HEK293T (cell line): ENCODE results near the gene MGRN1.

Source experiments
- ARNT ChIP-seq: fragments of 450-650 bp; IDR thresholded peaks from 2 replicates; pipeline ENCODE4 v1.6.1; 2017; ENCODE audit warnings: mild to moderate bottlenecking
- BHLHE40 ChIP-seq: fragments of 450-650 bp; IDR thresholded peaks from 2 replicates; pipeline ENCODE4 v1.6.1; 2016; ENCODE audit warnings: mild to moderate bottlenecking, moderate library complexity, borderline replicate concordance
- FOXK2 ChIP-seq: fragments of 450-650 bp; IDR thresholded peaks from 2 replicates; pipeline ENCODE4 v1.6.1; 2016; ENCODE audit warnings: mild to moderate bottlenecking
- FOXM1 ChIP-seq: fragments of 450-650 bp; IDR thresholded peaks from 2 replicates; pipeline ENCODE4 v1.6.1; 2017; ENCODE audit warnings: mild to moderate bottlenecking, borderline replicate concordance
- HDGF ChIP-seq: fragments of 450-650 bp; IDR thresholded peaks from 2 replicates; pipeline ENCODE4 v1.6.1; 2017; ENCODE audit warnings: antibody characterized with exemption, borderline replicate concordance
- LEF1 ChIP-seq: fragments of 450-650 bp; IDR thresholded peaks from 2 replicates; pipeline ENCODE4 v1.6.1; 2017; ENCODE audit warnings: mild to moderate bottlenecking, borderline replicate concordance
- NFRKB ChIP-seq: fragments of 450-650 bp; IDR thresholded peaks from 2 replicates; pipeline ENCODE4 v1.6.1; 2016; ENCODE audit warnings: mild to moderate bottlenecking, moderate library complexity
- PKNOX1 ChIP-seq: fragments of 450-650 bp; IDR thresholded peaks from 2 replicates; pipeline ENCODE4 v1.6.1; 2016
- SP1 ChIP-seq: fragments of 450-650 bp; IDR thresholded peaks from 2 replicates; pipeline ENCODE4 v1.6.1; 2017
- SUZ12 ChIP-seq: fragments of 450-650 bp; IDR thresholded peaks from 2 replicates; pipeline ENCODE4 v1.6.1; 2016; ENCODE audit warnings: mild to moderate bottlenecking
- TARDBP ChIP-seq: fragments of 450-650 bp; IDR thresholded peaks from 2 replicates; pipeline ENCODE4 v1.6.1; 2016
- ZNF384 ChIP-seq: fragments of 450-650 bp; IDR thresholded peaks from 2 replicates; pipeline ENCODE4 v1.6.1; 2016

- TF ChIP-seq TARDBP = no peak
- TF ChIP-seq ZNF384 = no peak
- TF ChIP-seq FOXM1 = no peak
- no peak for TF ChIP-seq ARNT
- TF ChIP-seq LEF1 = no peak
- no peak for TF ChIP-seq SP1
- TF ChIP-seq HDGF = no peak
- no peak for TF ChIP-seq NFRKB
- TF ChIP-seq BHLHE40 = no peak
- no peak for TF ChIP-seq FOXK2
- TF ChIP-seq PKNOX1 = no peak
- TF ChIP-seq SUZ12 = no peak
Measured at GRCh38 chr16:4626396-4626795, 1.8 kb downstream of the MGRN1 start.
